NCI-H510A treated with DMSO at 0.1 percent for 48 hours (cell line): ENCODE data around the gene CACNA1C.

Experiments used
- DNase-seq: peaks from one replicate; lab custom pipeline; 2025; lab: John Stamatoyannopoulos, UW

Gene CACNA1C

DNA sequence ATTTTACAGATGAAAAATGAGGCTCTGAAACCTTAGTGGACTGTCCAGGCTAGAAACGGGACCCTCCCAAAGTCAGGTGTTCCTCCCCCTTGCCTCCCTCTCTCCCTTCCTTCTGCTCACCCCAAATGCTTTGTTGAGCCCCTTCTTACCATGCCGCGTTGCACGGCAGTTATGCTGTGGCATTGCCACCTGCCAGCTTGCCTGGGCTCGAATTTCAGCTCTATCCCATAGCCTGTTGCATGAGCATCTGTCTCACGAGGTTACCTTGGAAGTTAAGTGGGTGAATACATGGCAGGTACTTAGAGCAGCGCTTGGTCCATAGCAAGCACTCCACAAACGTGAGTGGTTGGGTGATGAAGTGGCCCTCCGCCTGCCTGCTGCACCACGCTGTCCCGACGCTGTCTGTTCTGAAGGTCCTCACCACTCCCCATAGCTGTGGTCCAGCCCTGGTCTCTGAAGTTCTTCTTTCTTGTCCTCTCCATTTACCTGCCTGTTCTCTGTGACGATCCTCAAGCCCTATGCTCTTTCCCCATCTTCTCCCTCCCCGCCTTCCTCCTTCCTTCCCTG, 269.9 kb downstream of the CACNA1C start:
- DNase-seq = peak; percentile 97

DNA sequence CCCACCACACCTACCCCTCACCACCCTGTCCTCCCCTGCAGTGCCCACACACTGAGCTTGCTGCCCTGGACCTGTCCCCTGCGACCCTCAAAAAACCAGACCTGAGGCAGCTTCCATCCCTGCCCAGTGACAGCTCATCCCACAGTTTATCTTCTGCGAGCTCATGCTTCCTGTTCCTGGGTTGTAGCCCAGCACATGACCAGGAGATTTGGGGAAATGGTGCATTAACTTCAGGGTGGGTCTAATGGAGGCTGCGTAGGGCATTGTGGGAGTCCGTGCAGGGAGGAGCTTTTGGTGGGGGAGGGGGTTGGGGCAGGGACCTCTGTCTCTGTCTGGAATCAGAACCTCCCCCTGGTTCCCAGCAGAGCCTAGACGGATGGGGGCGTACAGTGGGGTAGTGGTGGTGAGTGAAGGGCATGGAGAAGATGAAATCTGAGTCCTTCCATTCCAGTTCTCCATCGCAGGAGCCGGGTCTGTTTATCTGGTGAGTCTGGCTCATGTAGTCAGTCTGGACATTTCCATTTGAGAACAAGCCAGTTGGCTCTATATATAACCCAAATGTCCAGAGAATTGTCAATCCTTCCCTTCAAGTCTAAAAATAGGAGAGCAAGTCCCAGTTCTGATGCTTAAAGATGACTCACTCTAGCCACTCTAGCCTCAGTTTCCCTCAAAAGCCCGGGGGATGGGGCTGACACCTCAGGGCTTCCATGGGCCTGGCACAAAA, 270.9 kb downstream of the CACNA1C start:
- DNase-seq = peak; percentile 52

GRCh38 chr12:2324387-2324786, 271.6 kb downstream of the CACNA1C start:
- peak; percentile 97 for DNase-seq

- peak; percentile 40 for DNase-seq
These were observed 272.7 kb downstream of the CACNA1C start for GRCh38 chr12:2325519-2325918.

GRCh38 chr12:2326470-2326869, 273.7 kb downstream of the CACNA1C start:
- DNase-seq = no peak

DNA sequence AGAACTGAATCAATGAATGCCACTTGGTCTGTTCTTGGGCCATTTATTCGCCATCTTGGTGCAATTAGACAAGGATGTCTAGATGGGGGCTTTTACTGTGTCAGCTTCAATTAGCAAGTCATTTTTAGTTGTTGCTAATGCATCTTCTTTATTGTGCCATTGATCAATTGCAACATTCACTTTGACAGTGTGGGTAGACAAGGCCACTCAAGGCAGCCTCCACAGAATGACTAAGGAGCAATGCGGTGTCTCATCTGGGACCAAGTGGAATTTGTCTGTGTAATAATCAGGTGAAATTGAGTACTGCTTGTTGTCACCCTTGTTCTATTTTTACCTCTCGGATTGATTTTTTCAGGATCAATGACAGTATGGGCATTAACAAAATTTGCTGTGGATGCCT, 275.9 kb downstream of the CACNA1C start:
- DNase-seq = no peak

GRCh38 chr12:2329661-2330210, 276.9 kb downstream of the CACNA1C start:
- no peak for DNase-seq

- no peak for DNase-seq
These were observed 279.4 kb downstream of the CACNA1C start for GRCh38 chr12:2332236-2332635.

DNA sequence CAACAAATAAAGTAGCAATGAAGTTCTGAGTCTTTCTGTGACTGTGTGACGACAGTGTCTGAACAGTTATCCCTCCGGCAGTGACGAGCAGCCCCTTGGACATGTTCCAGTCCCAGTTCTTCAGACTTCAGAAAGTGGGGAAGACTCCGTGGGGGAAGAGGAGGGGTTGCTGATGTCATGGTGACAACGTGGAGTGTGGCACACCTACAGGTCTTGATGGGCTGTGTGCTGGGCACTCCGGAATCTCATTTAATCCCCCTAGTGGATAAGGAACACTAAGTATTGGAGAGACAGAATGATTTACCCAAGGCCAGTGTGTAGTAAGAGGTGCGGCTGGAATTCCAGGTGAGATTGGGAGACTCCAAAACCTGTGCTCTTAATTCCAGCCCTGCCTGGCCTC, 280.2 kb downstream of the CACNA1C start:
- DNase-seq = no peak

GRCh38 chr12:2333491-2334195, 280.9 kb downstream of the CACNA1C start:
- DNase-seq = no peak

DNA sequence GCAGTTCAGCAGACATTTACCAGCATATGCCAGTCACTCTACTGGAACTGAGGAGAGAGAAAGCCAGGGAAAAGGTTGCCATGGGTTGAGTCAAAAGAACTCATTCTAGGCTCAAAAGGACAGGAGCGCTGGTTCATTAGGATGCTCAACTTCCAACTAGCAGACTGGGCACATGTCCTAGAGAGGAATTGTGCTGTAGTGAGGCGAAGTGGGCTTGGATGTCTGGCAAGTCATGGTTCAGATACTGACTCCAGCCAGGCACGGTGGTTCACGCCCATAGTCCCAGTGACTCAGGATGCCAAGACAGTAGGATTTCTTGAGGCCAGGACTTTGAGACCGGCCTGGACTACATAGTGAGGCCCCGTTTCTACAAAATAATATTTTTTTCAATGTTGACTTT, 281.5 kb downstream of the CACNA1C start:
- DNase-seq = no peak

GRCh38 chr12:2334689-2335088, 281.9 kb downstream of the CACNA1C start:
- no peak for DNase-seq

- no peak for DNase-seq
These were observed 282.3 kb downstream of the CACNA1C start for GRCh38 chr12:2335109-2335508.

- no peak for DNase-seq
These were observed 282.7 kb downstream of the CACNA1C start for GRCh38 chr12:2335513-2335912.

GRCh38 chr12:2335916-2336315, 283.1 kb downstream of the CACNA1C start:
- no peak for DNase-seq

GRCh38 chr12:2336409-2336829, 283.6 kb downstream of the CACNA1C start:
- DNase-seq = no peak

GRCh38 chr12:2337031-2338010, 284.5 kb downstream of the CACNA1C start:
- DNase-seq = peak; percentile 22

- DNase-seq = no peak
These were observed 285.6 kb downstream of the CACNA1C start for GRCh38 chr12:2338381-2338780.

- DNase-seq = no peak
These were observed 286.2 kb downstream of the CACNA1C start for GRCh38 chr12:2338991-2339431.

- no peak for DNase-seq
These were observed 288.4 kb downstream of the CACNA1C start for GRCh38 chr12:2341051-2341751.

DNA sequence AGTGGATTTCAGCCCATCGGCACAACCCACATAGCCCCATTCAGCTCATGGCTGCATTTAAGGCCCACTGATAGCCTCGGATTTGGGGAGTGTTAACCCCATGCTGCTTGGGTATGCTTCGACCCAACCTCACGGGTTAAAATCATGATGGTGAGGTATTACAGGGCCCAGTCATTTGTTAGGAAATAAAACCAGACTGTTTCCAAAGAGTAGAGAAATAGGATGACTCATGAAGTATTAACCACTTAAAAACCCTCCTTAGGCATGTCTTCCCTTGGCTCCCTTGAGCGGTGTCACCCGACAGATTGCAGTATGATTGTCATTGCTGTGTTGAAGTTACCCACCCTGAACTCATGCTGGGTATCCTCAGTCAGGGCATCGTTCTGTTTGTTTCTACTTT, 289.1 kb downstream of the CACNA1C start:
- DNase-seq = no peak
